ENCODE results near the gene VPS29.
"Not testable (repeated sequence)": the region's sequence is repeated elsewhere in the genome, so short reads cannot be mapped to it uniquely, and the experiment has no call there.

The VPS29 gene

GRCh38 chr12:110520876-110521712, 19.2 kb upstream of the VPS29 start:
- not testable (repeated sequence) for DNase-seq (ENCODE audit: low read depth in 2 of 2)

- not testable (repeated sequence) for DNase-seq (ENCODE audit: low read depth in 2 of 2)
These were observed 16.1 kb upstream of the VPS29 start for GRCh38 chr12:110518014-110518413.

GRCh38 chr12:110516995-110517394, 15.1 kb upstream of the VPS29 start:
- no peak for DNase-seq (ENCODE audit: low read depth in 2 of 2)

- no peak for DNase-seq (ENCODE audit: low read depth in 2 of 2)
These were observed 12.5 kb upstream of the VPS29 start for GRCh38 chr12:110514363-110514762.

- no peak for DNase-seq (ENCODE audit: low read depth in 2 of 2)
These were observed 11.9 kb upstream of the VPS29 start for GRCh38 chr12:110513842-110514241.

GRCh38 chr12:110508071-110508586, 6.2 kb upstream of the VPS29 start:
- no peak for DNase-seq (ENCODE audit: low read depth in 2 of 2)

GRCh38 chr12:110505332-110505731, 3.4 kb upstream of the VPS29 start:
- DNase-seq (ENCODE audit: low read depth in 2 of 2), result no peak

- DNase-seq (ENCODE audit: low read depth in 2 of 2), result no peak
These were observed 1.5 kb upstream of the VPS29 start for GRCh38 chr12:110503432-110503831.

GRCh38 chr12:110501399-110501751, 536 bp downstream of the VPS29 start:
- peak in 1 of 2 experiments; percentile 28 for DNase-seq (ENCODE audit: low read depth in 2 of 2)

- DNase-seq (ENCODE audit: low read depth in 2 of 2), result no peak
These were observed 2.8 kb downstream of the VPS29 start for GRCh38 chr12:110498984-110499706.

GRCh38 chr12:110475426-110475825, 26.5 kb downstream of the VPS29 start:
- DNase-seq (ENCODE audit: low read depth in 2 of 2), result no peak

GRCh38 chr12:110468214-110469048, 33.5 kb downstream of the VPS29 start, which contains the start of the genes FAM216A and GPN3:
FAM216A (plus strand) TSS chr12:110468845; CDS start chr12:110468876, 31 bp downstream.
GPN3 (minus strand) TSS chr12:110468257; CDS start chr12:110468203, 54 bp downstream.
- peak; percentile 89 to 91 for DNase-seq (ENCODE audit: low read depth in 2 of 2)

GRCh38 chr12:110467847-110468213, 34.1 kb downstream of the VPS29 start:
- no peak for DNase-seq (ENCODE audit: low read depth in 2 of 2)

GRCh38 chr12:110466791-110467190, 35.1 kb downstream of the VPS29 start:
- DNase-seq (ENCODE audit: low read depth in 2 of 2), result no peak

- not testable (repeated sequence) for DNase-seq (ENCODE audit: low read depth in 2 of 2)
These were observed 36.1 kb downstream of the VPS29 start for GRCh38 chr12:110465765-110466164.

- no peak for DNase-seq (ENCODE audit: low read depth in 2 of 2)
These were observed 36.9 kb downstream of the VPS29 start for GRCh38 chr12:110465024-110465423.

GRCh38 chr12:110461189-110461588, 40.7 kb downstream of the VPS29 start:
- not testable (repeated sequence) for DNase-seq (ENCODE audit: low read depth in 2 of 2)

GRCh38 chr12:110458756-110459155, 43.2 kb downstream of the VPS29 start:
- no peak for DNase-seq (ENCODE audit: low read depth in 2 of 2)

GRCh38 chr12:110453569-110454296, 48.2 kb downstream of the VPS29 start:
- DNase-seq (ENCODE audit: low read depth in 2 of 2), result no peak

GRCh38 chr12:110451263-110451662, 50.6 kb downstream of the VPS29 start:
- no peak for DNase-seq (ENCODE audit: low read depth in 2 of 2)

Measured in stimulated activated CD4-positive, alpha-beta T cell treated with anti-CD3 and anti-CD28 coated beads, Interleukin-12 subunit alpha, Interleukin-12 subunit beta, amount 100 ng/mL, for 24 hours (primary cell).